ENCODE measurements around the gene ARID1B.

The ARID1B gene

GRCh38 chr6:157205473-157206358 is 428.5 kb downstream of the ARID1B start:
- DNase-seq = no peak

GRCh38 chr6:157206359-157206815 is 429.2 kb downstream of the ARID1B start:
- no peak for DNase-seq

DNA sequence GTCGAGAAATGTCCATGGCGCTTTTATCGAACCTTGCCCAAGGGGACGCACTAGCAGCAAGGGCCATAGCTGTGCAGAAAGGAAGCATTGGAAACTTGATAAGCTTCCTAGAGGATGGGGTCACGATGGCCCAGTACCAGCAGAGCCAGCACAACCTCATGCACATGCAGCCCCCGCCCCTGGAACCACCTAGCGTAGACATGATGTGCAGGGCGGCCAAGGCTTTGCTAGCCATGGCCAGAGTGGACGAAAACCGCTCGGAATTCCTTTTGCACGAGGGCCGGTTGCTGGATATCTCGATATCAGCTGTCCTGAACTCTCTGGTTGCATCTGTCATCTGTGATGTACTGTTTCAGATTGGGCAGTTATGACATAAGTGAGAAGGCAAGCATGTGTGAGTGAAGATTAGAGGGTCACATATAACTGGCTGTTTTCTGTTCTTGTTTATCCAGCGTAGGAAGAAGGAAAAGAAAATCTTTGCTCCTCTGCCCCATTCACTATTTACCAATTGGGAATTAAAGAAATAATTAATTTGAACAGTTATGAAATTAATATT is 430.4 kb downstream of the ARID1B start:
- no peak for DNase-seq

GRCh38 chr6:157209865-157210530 is 432.8 kb downstream of the ARID1B start:
- DNase-seq = no peak

GRCh38 chr6:157210954-157211353 is 433.8 kb downstream of the ARID1B start:
- no peak for DNase-seq

DNA sequence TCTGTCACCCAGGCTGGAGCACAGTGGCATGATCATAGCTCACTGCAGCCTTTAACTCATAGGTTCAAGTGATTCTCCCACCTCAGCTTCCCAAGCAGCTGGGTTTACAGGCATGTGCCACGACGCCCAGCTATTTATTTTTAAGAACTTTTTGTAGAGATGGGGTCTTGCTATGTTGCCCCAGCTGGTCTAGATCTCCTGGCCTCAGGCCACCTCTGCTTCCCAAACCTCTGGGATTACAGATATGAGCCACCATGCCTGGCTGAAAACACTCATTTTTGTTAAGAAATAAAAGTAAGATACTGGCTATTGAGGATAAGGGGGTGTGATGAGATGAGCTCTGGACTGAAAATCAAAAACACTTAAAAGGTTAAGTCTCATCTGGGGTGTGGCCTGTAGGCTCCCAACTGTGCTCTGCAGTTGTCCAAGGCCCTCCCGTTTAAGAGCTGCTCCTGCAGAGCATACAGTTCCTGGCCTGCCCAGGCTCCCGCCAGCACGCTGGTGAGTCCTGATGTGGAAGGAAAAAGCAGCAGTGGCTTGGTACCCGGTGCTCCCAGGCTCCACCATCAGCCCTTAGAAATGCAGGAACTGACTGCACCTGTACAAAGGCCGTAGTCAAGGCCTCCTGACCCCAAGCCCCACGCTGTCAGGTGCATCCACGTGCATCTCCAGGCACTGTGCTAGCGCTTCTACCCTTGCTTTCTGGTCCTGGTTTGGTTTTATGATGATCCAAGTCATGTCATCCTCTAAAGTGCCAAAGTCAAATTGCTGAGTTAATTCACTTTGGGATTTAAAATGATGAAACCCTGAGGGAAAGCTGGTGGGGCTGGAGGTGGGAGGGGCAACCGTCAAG is 434.7 kb downstream of the ARID1B start:
- DNase-seq = no peak

GRCh38 chr6:157213426-157213825 is 436.2 kb downstream of the ARID1B start:
- no peak for DNase-seq

- DNase-seq = no peak
Measured at GRCh38 chr6:157213907-157214565, 436.9 kb downstream of the ARID1B start.

- DNase-seq = peak; percentile 19
Measured at GRCh38 chr6:157215717-157216116, 438.5 kb downstream of the ARID1B start.

- no peak for DNase-seq
Measured at GRCh38 chr6:157216570-157216969, 439.4 kb downstream of the ARID1B start.

GRCh38 chr6:157217198-157217893 is 440.2 kb downstream of the ARID1B start:
- DNase-seq = no peak

- DNase-seq = no peak
Measured at GRCh38 chr6:157217894-157218370, 440.8 kb downstream of the ARID1B start.

DNA sequence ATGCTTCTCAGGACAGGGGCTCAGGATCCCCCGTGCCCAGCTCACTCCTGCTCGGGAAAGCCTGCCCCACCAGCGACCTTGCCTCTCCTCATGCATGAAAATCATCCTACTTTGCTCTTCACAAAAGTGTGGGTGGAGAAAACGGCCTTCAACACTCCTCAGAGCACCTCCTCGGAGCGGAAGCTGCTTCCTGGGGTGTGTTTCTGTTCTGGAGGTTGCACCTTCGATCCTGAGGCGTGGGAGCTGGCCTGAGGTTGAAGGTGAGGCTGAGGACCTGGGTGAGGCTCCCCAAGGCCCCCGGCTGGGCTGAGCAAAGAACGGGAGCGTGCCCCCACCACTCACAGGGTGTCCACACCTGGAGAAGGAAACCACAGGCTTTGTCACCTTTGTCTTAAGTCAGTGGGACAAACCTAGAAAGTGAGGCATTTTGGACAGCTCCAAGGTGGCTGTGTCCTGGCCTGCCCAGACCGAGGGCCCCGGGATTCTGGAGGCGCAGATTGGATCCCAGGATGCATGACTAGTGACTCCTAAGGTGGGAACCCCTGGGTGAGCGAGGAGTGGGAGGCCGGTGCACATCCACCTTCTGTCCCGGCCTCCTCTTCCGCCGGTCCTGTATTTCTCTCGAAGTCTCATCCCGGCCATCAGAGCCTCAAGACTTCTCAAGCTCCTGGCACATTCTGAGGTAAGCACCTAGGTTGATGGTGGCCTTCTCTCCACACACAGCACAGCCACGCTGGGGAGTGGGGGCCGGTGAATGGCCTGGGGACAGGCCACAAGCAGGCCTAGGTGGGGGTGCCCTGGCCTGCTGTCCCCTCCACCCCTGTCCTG is 441.4 kb downstream of the ARID1B start:
- no peak for DNase-seq

DNA sequence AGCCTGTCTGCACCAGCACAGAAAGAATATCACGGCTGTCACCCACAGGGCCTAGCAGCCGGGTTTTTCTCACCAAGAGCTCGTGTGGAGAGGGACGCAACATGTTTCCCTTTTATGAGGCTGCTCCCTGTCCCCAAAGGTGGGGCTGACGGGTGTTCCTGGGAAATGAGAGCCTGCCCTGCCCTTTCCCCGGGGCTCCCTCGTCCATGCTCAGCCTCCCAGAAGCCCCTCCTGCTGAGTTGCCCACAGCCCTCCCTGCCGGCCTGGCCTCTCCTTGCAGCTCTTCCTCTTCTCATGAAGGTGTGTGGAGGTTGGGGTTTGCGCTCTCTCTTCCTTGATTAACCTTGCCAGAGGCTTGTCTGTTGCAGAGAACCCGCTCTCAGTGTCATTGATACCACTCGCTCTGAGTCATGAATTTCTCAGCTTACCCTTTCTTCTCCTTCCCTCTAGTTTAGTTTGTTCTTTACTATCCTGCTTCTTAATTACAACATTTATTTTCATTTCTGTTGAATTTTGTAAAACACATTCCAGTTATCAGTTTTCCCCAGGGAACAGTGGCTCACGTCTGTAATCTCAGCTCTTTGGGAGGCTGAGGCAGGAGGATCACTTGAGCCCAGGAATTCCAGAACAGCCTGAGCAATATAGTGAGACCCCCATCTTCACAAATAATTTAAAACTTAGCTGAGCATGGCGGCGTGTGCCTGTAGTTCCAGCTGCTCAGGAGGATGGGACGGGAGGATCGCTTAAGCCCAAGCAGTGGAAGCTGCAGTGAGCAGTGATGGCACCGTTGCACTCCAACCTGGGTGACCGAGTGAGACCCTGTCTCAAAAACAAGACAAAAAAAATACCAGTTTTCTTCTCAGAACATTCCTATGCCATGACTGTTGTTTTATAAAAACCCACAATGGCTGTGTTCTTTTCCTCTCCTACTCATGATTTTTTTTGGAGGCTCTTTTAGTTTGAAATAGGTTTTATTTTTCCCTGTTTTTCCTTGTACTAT is 442.3 kb downstream of the ARID1B start:
- no peak for DNase-seq

DNA sequence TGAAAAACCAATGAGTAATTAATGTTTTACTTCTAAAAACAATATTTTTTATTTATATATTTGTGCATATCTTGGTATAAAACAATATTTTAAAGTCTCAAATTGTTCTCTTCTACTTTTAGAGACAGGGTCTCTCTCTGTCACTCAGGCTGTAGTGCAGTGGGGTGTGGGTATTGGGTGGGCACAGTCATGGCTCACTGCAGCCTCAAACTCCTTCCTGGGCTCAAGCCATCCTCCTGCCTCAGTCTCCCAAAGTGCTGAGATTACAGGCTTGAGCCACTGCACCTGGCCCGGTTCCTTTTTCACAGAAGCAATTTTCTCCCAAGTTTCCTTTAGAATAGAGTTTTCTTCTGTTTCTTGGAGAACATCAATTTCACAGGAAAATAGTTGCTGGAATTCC is 443.3 kb downstream of the ARID1B start:
- DNase-seq = no peak

DNA sequence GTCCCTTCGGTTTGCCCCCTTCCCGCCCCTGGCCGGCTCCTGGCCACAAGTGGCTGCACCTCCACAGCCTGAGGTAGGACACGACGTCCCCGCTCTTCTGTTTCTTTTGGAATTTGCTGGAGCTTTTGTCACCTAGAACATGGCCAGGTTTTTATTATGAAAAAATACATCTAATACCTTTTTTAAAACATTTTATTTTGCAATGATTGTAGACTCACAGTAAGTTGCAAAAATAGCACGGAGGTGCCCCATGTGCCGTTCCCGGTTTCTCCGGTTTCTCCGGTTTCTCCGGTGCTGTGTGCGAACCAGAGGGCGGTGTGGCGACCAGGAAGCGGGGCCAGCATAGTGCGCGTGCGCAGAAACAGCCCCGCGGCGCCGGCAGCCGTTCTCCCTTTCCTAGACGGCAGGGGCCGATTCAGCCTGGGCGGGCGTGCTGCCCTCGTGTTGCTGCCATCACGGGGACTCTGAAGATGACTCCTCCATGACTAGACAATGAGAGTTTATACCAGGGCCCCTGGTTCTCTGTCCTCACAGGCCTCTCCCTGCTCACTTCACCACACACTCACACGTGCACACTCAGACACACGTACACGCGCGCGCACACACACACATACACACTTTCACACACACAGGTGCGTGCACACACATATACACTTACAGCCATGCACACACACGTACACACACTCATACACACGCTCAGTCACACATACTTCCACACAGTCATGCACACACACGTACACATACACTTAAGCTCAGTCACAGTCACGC is 444.1 kb downstream of the ARID1B start:
- peak; percentile 32 for DNase-seq

GRCh38 chr6:157221817-157222175 is 444.6 kb downstream of the ARID1B start:
- DNase-seq = no peak

DNA sequence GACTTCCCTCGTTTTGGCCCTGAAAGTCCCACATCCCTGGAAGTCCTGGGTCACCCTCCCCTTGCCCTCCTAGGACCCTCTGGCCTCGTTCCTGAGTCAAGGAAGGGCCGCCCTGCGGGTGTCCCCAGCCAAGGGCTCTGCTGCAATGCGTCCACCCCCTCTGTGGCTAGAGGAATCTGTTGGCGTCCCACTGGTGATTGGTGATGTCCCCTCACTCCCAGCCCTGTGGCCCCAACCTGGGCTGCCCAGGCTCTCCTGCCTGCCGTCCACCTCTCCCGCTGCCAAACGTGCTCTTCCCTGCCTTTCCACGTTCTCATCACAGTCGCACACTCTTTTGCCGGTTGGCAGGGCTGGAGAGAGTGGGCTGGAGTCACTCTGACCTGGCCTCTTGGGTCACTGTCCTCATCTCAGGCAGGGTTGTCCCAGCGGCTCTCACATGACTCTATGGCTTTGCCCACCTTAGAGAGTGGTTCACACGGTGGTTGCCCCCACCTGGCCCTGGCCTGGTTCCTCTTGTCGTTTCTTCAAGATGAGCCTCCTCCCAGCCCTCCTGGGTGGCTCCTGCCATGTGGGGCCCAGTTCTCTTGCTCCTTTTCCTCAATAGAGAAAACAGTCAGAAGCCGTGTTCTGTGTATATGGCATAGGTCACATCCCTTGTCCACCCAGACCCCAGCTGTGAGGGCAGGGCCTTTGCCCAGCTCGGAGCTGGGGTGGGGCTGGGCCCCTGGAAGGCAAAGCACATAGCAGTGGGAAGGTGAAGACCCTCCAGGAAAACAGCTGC is 445.2 kb downstream of the ARID1B start:
- DNase-seq = no peak
